K562 (cell line): ENCODE data around the gene RAP1GAP2. TPM values are rescaled to one million over a fixed set of nuclear protein-coding genes. Genes with fewer than 3 reads are reported as not detected.

Experiments used
- ATAC-seq: fragments of 200-7000 bp; cut with Tn5 transposase; 3 replicates; pipeline ENCODE4 v1.9.1; 2020; ENCODE audit warnings: moderate library complexity
- BruUV-seq: library from RNA; stranded (reverse); fragments of 400-500 nt; replicated peaks from 2 replicates; lab custom pipeline; 2021; lab: Mats Ljungman, UMichigan
- CTCF ChIA-PET: fragments of 300-600 bp; formaldehyde crosslinking; extraction: SDS; loops from one replicate; lab custom pipeline; 2021; ENCODE audit warnings: low intra/inter-chr PET ratio; lab: Yijun Ruan, JAX
- POLR2A ChIA-PET: fragments of 300-600, 350-650 bp; sonication (Branson Sonifier 250); formaldehyde crosslinking; extraction: SDS; loops from one replicate; lab custom pipeline; 2021; ENCODE audit warnings: antibody characterized with exemption, inconsistent platforms; lab: Yijun Ruan, JAX
- DNase-seq, 4 experiments: peaks; one replicate each; pipeline versions ENCODE4 v3.0.0 to v3.0.0-alpha.2; 2011 to 2018; ENCODE audit warnings: low spot score in 3 of 4, mixed read lengths in 3 of 4; ENCODE audit errors: extremely low read depth in 1 of 4
- FAIRE-seq: peaks from 2 replicates; lab custom pipeline; 2011; peaks lifted over from hg19 to GRCh38; lab: Jason Lieb, UNC
- H2AFZ ChIP-seq: 2 replicates; pipeline ENCODE4 v1.6.0; 2011; ENCODE audit warnings: low read depth, low read length, control low read depth, inconsistent platforms
- H3K27ac ChIP-seq: fragments of 200-600 bp; 3 replicates; pipeline ENCODE4 v1.8.0; 2011; ENCODE audit warnings: low read depth, mild to moderate bottlenecking, control low read depth, inconsistent platforms, low read length, moderate library complexity, mixed read lengths; ENCODE audit errors: extremely low read depth
- H3K27me3 ChIP-seq, 2 experiments: fragments of 300-600 bp in 1 of 2; 2 replicates in 1 of 2; 3 replicates in 1 of 2; pipeline versions ENCODE4 v1.6.0 to v1.8.0; 2011; ENCODE audit warnings: inconsistent platforms in 2 of 2, low read length in 2 of 2, mild to moderate bottlenecking in 1 of 2, mixed read lengths in 1 of 2, moderate library complexity in 1 of 2; ENCODE audit not compliant: control insufficient read depth in 2 of 2, insufficient read depth in 2 of 2
- H3K36me3 ChIP-seq: fragments of 300-600 bp; 3 replicates; pipeline ENCODE4 v1.8.0; 2011; ENCODE audit warnings: mild to moderate bottlenecking, low read length, inconsistent platforms; ENCODE audit not compliant: control insufficient read depth, insufficient read depth
- H3K4me1 ChIP-seq, 2 experiments: fragments of 200-600 bp in 1 of 2; replicated peaks in 1 of 2; 2 replicates in 1 of 2; 3 replicates in 1 of 2; pipeline versions ENCODE4 v1.5.1 to v1.8.0; 2011; ENCODE audit warnings: inconsistent platforms in 2 of 2, low read length in 2 of 2, mild to moderate bottlenecking in 1 of 2, mixed read lengths in 1 of 2, moderate library complexity in 1 of 2; ENCODE audit not compliant: control insufficient read depth in 2 of 2, insufficient read depth in 2 of 2
- H3K4me2 ChIP-seq: 2 replicates; pipeline ENCODE4 v1.6.1; 2011; ENCODE audit warnings: low read length, control low read depth, inconsistent platforms, mixed read lengths; ENCODE audit not compliant: insufficient read depth
- H3K4me3 ChIP-seq: fragments of 200-600 bp; sonication (generic), shearing (Covaris generic); 2 replicates; pipeline ENCODE4 v1.5.1; 2016; ENCODE audit warnings: control low read depth, inconsistent platforms
- H3K79me2 ChIP-seq: fragments of 200-600 bp; 3 replicates; pipeline ENCODE4 v1.8.0; 2011; ENCODE audit warnings: low read length, inconsistent platforms; ENCODE audit not compliant: control insufficient read depth, insufficient read depth
- H3K9ac ChIP-seq, 2 experiments: 2 replicates each; pipeline versions ENCODE4 v1.6.0 to v1.6.1; 2011; ENCODE audit warnings: low read depth in 2 of 2, low read length in 2 of 2, control low read depth in 1 of 2, inconsistent platforms in 1 of 2, mild to moderate bottlenecking in 1 of 2, mixed read lengths in 1 of 2; ENCODE audit not compliant: insufficient read depth in 1 of 2
- H3K9me1 ChIP-seq: one replicate; pipeline ENCODE4 v1.6.0; 2011; ENCODE audit warnings: inconsistent platforms, mild to moderate bottlenecking, low read length, moderate library complexity; ENCODE audit not compliant: control insufficient read depth, insufficient read depth
- H3K9me3 ChIP-seq: replicated peaks from 2 replicates; pipeline ENCODE4 v1.5.1; 2011; ENCODE audit warnings: low read depth, low read length, inconsistent platforms; ENCODE audit not compliant: control insufficient read depth, insufficient read depth
- H4K20me1 ChIP-seq: replicated peaks from 2 replicates; pipeline ENCODE4 v1.6.1; 2011; ENCODE audit warnings: low read length, inconsistent platforms, mixed read lengths; ENCODE audit not compliant: control insufficient read depth, insufficient read depth
- HEY1 ChIP-seq: fragments of 250-450 bp; sonication (Bioruptor Pico); IDR thresholded peaks from 2 replicates; pipeline ENCODE4 v1.5.0; 2020; ENCODE audit warnings: mild to moderate bottlenecking, moderate library complexity, borderline replicate concordance
- MTA3 ChIP-seq: fragments of 450-650 bp; formaldehyde crosslinking; IDR thresholded peaks from 2 replicates; pipeline ENCODE4 v1.6.1; 2017; ENCODE audit warnings: mild to moderate bottlenecking, borderline replicate concordance
- ZC3H11A ChIP-seq: IDR thresholded peaks from 2 replicates; pipeline ENCODE4 v1.6.1; 2012; ENCODE audit warnings: low read depth, low read length, improper control_type of control experiment
- ZNF609 ChIP-seq: sonication (generic); formaldehyde crosslinking; IDR thresholded peaks from 2 replicates; pipeline ENCODE4 v1.8.1; 2023; ENCODE audit warnings: missing genetic modification reagents, mild to moderate bottlenecking, borderline replicate concordance
- ZNF740 ChIP-seq, 3 experiments: fragments of 200-800 bp in 1 of 3; sonication (Bioruptor generic) in 1 of 3; sonication (generic) in 1 of 3; formaldehyde crosslinking in 1 of 3; IDR thresholded peaks; 2 replicates each; pipeline versions ENCODE4 v1.6.1 to v1.8.0; 2016 to 2022; ENCODE audit warnings: mild to moderate bottlenecking in 2 of 3, missing compliant biosample characterization in 2 of 3, missing genetic modification characterization in 2 of 3, missing genetic modification reagents in 1 of 3
- ZZZ3 ChIP-seq: fragments of 450-650 bp; IDR thresholded peaks from 2 replicates; pipeline ENCODE4 v1.6.1; 2016; ENCODE audit warnings: antibody characterized with exemption, mild to moderate bottlenecking, moderate library complexity
- WGBS: fragments of 100-300 bp; shearing (Covaris generic); methylation state at CpG from one replicate; pipeline ENCODE4 v1.1.6; 2016; ENCODE audit warnings: low coverage, mixed read lengths; ENCODE audit not compliant: insufficient coverage; ENCODE audit errors: missing lambda C conversion rate; 5-methylcytosine and 5-hydroxymethylcytosine counted together
- in situ Hi-C: fragments of 300-500 bp; cut with MboI; formaldehyde crosslinking; loops from 4 replicates; pipeline ENCODE4 v1.15.0; 2018; ENCODE audit warnings: inconsistent platforms, mixed read lengths
- intact Hi-C: fragments of 100-400 bp; cut with micrococcal nuclease; formaldehyde crosslinking; loops from 2 replicates; pipeline ENCODE4 v1.14.2; 2022
- polyA plus RNA-seq, 8 experiments: library from polyadenylated mRNA; depleted of rRNA in 4 of 8; stranded (reverse) in 5 of 8; unstranded in 3 of 8; fragments of >200 nt; fragmentation: Nextera tagmentation in 2 of 8; fragmentation: Illumina TruSeq in 1 of 8; extraction: Ambion mirVana in 2 of 8; extraction: Trizol in 1 of 8; gene quantifications; 2 replicates each; pipeline versions ENCODE4 v1.2.1 to v1.2.3, GENCODE V29; 2011 to 2014; ENCODE audit warnings: inconsistent platforms in 1 of 8, missing spikeins in 1 of 8
- total RNA-seq, 7 experiments: library from RNA; depleted of rRNA in 6 of 7; stranded (reverse); fragments of >200 nt in 6 of 7; fragmentation: Illumina TruSeq in 2 of 7; extraction: Trizol in 2 of 7; gene quantifications; 2 replicates each; pipeline versions ENCODE4 v1.2.1 to v1.2.3, GENCODE V29; 2011 to 2021; ENCODE audit warnings: low replicate concordance in 1 of 7

Gene RAP1GAP2
- total and polyA plus RNA-seq, 9 of the 15 experiments (the other 6 are each of a cell fraction or from before 2014, with no cell fraction given), result 0.01 to 1.3 (median 0.42) TPM; not detected in 1

GRCh38 chr17:3037259-3037658 lies 241.0 kb downstream of the RAP1GAP2 start:
- DNase-seq (no peak), ATAC-seq (no peak), FAIRE-seq (no peak)
- 4% methylated on average over 3 of the region's 9 CpGs for WGBS
- Histone ChIP-seq H3K27me3 (peaks cover 0 to 22% of the 10 kb centered on the region in 2 experiments; a peak in 4 of 5 replicates), H3K9me1 (no peaks in the 10 kb centered on the region), H3K4me2 (no peak overlapping the region), H3K79me2 (no peaks in the 10 kb centered on the region), H4K20me1 (peaks cover 4% of the 10 kb centered on the region; the same call in 1 of the 2 replicates), H2AFZ (no peak overlapping the region), H3K27ac (no peak overlapping the region), H3K36me3 (no peaks in the 10 kb centered on the region), H3K9ac (no peak overlapping the region), H3K4me3 (no peak overlapping the region), H3K4me1 (no peaks in the 10 kb centered on the region), H3K9me3 (no peaks in the 10 kb centered on the region)
- BruUV-seq, result no TSS peak
- no peak for TF ChIP-seq HEY1 (CRISPR knock-in tag)
- no peak for TF ChIP-seq MTA3
- no peak for TF ChIP-seq ZZZ3
- no peak for TF ChIP-seq ZNF740 (CRISPR knock-in tag; IDR thresholded peaks at IDR 0.05)
- TF ChIP-seq ZNF740 (tag; IDR thresholded peaks at IDR 0.05), result 0 out of 4 replicates have a peak, but pooled peaks of 1 of the 2 experiments have one; percentile 31
- TF ChIP-seq ZNF609 (CRISPR knock-in tag), result no peak
- no peak for TF ChIP-seq ZC3H11A
- CTCF ChIA-PET, result no interaction called here
- intact Hi-C loops, result no loop called here
- POLR2A ChIA-PET, result no interaction called here
- in situ Hi-C loops, result no loop called here
